NB4 (cell line): ENCODE measurements around the gene DIO1.

ENCODE experiments used
- TF ChIP-seq, protein P1 (sequence below): IDR thresholded peaks from one replicate; pipeline ENCODE4 v1.5.1; 2012; ENCODE audit warnings: low read depth, low read length
- TF ChIP-seq, protein P2 (sequence below): IDR thresholded peaks from 2 replicates; pipeline ENCODE4 v1.6.1; 2011; ENCODE audit warnings: low read depth, low read length

DNA sequence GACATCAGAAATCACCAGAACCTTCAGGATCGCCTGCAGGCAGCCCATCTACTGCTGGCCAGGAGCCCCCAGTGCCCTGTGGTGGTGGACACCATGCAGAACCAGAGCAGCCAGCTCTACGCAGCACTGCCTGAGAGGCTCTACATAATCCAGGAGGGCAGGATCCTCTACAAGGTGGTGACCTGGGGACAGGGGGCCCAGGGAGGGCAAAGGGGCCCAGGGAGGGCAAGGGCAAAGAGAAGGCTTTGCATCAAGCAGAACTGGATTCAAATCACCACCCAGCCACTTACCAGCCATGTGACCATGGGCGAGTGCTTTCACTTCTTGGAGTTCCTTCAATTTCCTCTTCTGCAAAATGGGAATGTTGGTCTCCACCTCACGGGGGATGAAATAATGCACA is 12.1 kb downstream of the DIO1 start:
- TF ChIP-seq, protein P1, sequence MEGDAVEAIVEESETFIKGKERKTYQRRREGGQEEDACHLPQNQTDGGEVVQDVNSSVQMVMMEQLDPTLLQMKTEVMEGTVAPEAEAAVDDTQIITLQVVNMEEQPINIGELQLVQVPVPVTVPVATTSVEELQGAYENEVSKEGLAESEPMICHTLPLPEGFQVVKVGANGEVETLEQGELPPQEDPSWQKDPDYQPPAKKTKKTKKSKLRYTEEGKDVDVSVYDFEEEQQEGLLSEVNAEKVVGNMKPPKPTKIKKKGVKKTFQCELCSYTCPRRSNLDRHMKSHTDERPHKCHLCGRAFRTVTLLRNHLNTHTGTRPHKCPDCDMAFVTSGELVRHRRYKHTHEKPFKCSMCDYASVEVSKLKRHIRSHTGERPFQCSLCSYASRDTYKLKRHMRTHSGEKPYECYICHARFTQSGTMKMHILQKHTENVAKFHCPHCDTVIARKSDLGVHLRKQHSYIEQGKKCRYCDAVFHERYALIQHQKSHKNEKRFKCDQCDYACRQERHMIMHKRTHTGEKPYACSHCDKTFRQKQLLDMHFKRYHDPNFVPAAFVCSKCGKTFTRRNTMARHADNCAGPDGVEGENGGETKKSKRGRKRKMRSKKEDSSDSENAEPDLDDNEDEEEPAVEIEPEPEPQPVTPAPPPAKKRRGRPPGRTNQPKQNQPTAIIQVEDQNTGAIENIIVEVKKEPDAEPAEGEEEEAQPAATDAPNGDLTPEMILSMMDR = no peak
- TF ChIP-seq, protein P2, sequence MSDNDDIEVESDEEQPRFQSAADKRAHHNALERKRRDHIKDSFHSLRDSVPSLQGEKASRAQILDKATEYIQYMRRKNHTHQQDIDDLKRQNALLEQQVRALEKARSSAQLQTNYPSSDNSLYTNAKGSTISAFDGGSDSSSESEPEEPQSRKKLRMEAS = no peak
